CD8-positive, alpha-beta memory T cell (primary cell): ENCODE measurements around the gene TRIM44. TPM values are rescaled to one million over a fixed set of nuclear protein-coding genes. Genes with fewer than 3 reads are reported as not detected.

Source experiments
- CTCF ChIA-PET: fragments of 350-600 bp; sonication (Branson Sonifier 250); formaldehyde crosslinking; loops from one replicate; lab custom pipeline; 2021; ENCODE audit warnings: antibody characterized with exemption; lab: Charles Lee
- POLR2A ChIA-PET: fragments of 350-600 bp; sonication (Branson Sonifier 250); formaldehyde crosslinking; loops from one replicate; lab custom pipeline; 2021; ENCODE audit warnings: antibody characterized with exemption; lab: Charles Lee
- DNase-seq, 5 donors: peaks; one replicate each; pipeline versions ENCODE4 v3.0.0 to v3.0.0-alpha.2; 2020 to 2022; ENCODE audit warnings: mixed read lengths in 1 of 5
- H3K27ac ChIP-seq: one replicate; pipeline ENCODE4 v1.7.0; 2013; ENCODE audit warnings: low read depth, mild to moderate bottlenecking, low read length, moderate library complexity
- H3K27me3 ChIP-seq: 2 replicates; pipeline ENCODE4 v1.7.0; 2013; ENCODE audit warnings: low read length, mild to moderate bottlenecking; ENCODE audit not compliant: insufficient read depth, poor library complexity, severe bottlenecking
- H3K36me3 ChIP-seq: 2 replicates; pipeline ENCODE4 v1.7.0; 2013; ENCODE audit warnings: mild to moderate bottlenecking, low read length, moderate library complexity; ENCODE audit not compliant: insufficient read depth
- H3K4me1 ChIP-seq: 2 replicates; pipeline ENCODE4 v1.7.0; 2013; ENCODE audit warnings: mild to moderate bottlenecking, low read length, moderate library complexity; ENCODE audit not compliant: insufficient read depth
- H3K4me3 ChIP-seq: 2 replicates; pipeline ENCODE4 v1.7.0; 2013; ENCODE audit warnings: mild to moderate bottlenecking, low read length
- H3K9me3 ChIP-seq: 2 replicates; pipeline ENCODE4 v1.7.0; 2013; ENCODE audit warnings: mild to moderate bottlenecking, low read length
- H3K27ac Mint-ChIP-seq, 8 donors: one replicate each; pipeline ENCODE4 v1.8.0; 2020 to 2021; ENCODE audit warnings: mixed read lengths in 8 of 8, mild to moderate bottlenecking in 6 of 8, inconsistent platforms in 3 of 8, moderate library complexity in 3 of 8
- H3K27me3 Mint-ChIP-seq, 2 donors: one replicate each; pipeline ENCODE4 v1.8.0; 2020 to 2021; ENCODE audit warnings: mixed read lengths in 2 of 2, mild to moderate bottlenecking in 1 of 2, moderate library complexity in 1 of 2
- H3K36me3 Mint-ChIP-seq, 3 donors: one replicate each; pipeline ENCODE4 v1.8.0; 2020 to 2021; ENCODE audit warnings: mixed read lengths in 3 of 3, inconsistent platforms in 1 of 3, mild to moderate bottlenecking in 1 of 3
- H3K4me1 Mint-ChIP-seq, 3 donors: one replicate each; pipeline ENCODE4 v1.8.0; 2020 to 2021; ENCODE audit warnings: mixed read lengths in 3 of 3, inconsistent platforms in 1 of 3, mild to moderate bottlenecking in 1 of 3
- H3K4me3 Mint-ChIP-seq, 7 donors: one replicate each; pipeline ENCODE4 v1.8.0; 2020 to 2021; ENCODE audit warnings: mixed read lengths in 7 of 7, mild to moderate bottlenecking in 6 of 7, moderate library complexity in 4 of 7, inconsistent platforms in 2 of 7
- H3K9me3 Mint-ChIP-seq, 5 donors: one replicate each; pipeline ENCODE4 v1.8.0; 2020 to 2022; ENCODE audit warnings: mixed read lengths in 5 of 5, mild to moderate bottlenecking in 3 of 5, moderate library complexity in 2 of 5, inconsistent platforms in 1 of 5
- polyA plus RNA-seq: library from polyadenylated mRNA; unstranded; fragments of 300-500 nt; fragmentation: Illumina TruSeq; gene quantifications from one replicate; pipeline ENCODE4 v1.2.3, GENCODE V29; 2021
- total RNA-seq, 2 experiments: library from RNA; stranded (reverse); gene quantifications; one replicate each; pipeline ENCODE4 v1.2.3, GENCODE V29; 2021

The TRIM44 gene
- total and polyA plus RNA-seq, 3 experiments from 2014 or later: 36.8 to 40.4 (median 40.4) TPM

DNA sequence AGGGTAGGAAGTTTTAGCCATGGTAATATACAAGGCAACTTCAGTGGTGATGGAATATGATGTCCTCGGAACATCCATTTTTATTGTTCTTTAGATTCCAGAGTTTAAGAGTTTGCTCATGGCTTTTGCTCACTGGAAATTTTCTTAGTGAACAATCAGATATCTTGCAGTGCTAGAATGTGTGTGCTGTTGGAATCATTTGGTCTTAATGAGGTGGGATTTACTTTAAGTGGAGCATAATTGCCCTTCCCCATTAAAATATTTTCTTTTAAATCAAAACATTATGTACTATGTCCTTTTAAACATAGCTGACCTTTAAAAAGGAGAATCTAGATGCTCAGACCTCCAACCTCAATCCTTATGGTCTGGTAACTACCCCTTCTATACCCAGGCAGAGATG is 204.0 kb downstream of the TRIM44 start:
- H3K9me3 ChIP-seq: no peaks in the 10 kb centered on the region
- H3K27ac ChIP-seq: no peak overlapping the region
- Mint-ChIP-seq H3K36me3 (peaks cover 0 to 3% (median 0%) of the 10 kb centered on the region in 3 donors), H3K4me1 (no peaks in the 10 kb centered on the region), H3K9me3 (peaks cover 16 to 24% (median 22%) of the 10 kb centered on the region in 5 donors), H3K27ac (no peak overlapping the region), H3K4me3 (no peak overlapping the region), H3K27me3 (peaks cover 6 to 8% of the 10 kb centered on the region in 2 donors)
- H3K27me3 ChIP-seq: no peaks in the 10 kb centered on the region
- no peaks in the 10 kb centered on the region for H3K36me3 ChIP-seq
- H3K4me3 ChIP-seq: no peak overlapping the region
- DNase-seq: no peak
- ChIA-PET CTCF (no interaction called here), POLR2A (no interaction called here)
- no peaks in the 10 kb centered on the region for H3K4me1 ChIP-seq

Other genes starting within 250 kb of the TRIM44 start
- gene SLC1A2, start 243.2 kb upstream of the TRIM44 start, total RNA-seq: not detected
- 0.03 TPM for gene SLC1A2, start 243.2 kb upstream of the TRIM44 start, polyA plus RNA-seq
- not detected for gene PAMR1, start 137.2 kb upstream of the TRIM44 start, total RNA-seq
- gene PAMR1, start 137.2 kb upstream of the TRIM44 start, polyA plus RNA-seq: not detected
- gene FJX1, start 44.3 kb upstream of the TRIM44 start, total RNA-seq: under 1 TPM; 0.26 to 0.69 TPM
- gene FJX1, start 44.3 kb upstream of the TRIM44 start, polyA plus RNA-seq: not detected